ENCODE data around the gene LYSMD3. TPM values are rescaled to one million over a fixed set of nuclear protein-coding genes. Genes with fewer than 3 reads are reported as not detected.

LYSMD3 gene
- total and polyA plus RNA-seq, 4 donors: 11.5 to 26.8 (median 13.9) TPM

DNA sequence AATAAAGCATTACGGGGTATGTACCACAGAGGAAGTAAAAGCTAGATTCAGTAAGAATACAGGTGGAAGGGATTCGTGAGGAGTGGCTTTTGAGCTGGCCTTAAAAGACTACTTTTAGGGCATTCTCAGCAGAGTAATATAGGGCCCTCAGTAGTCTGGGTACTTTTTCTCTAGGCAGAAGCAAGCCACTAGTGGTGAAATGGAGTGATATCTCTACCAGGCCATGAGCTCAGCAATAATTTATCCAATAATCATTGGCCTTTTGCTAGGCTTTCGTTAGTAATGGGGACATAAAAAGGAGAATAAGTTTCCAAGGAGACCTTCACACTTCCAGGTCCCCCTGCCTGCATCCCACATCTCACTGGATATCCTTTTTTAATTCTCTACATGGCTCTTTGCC, 53.0 kb downstream of the LYSMD3 start:
- Histone ChIP-seq H3K27me3 (ENCODE audit: control insufficient read depth, insufficient read depth, low read length) (no peaks in the 10 kb centered on the region), H3K27ac (ENCODE audit: low read depth, low read length) (no peak overlapping the region), H3K9me3 (ENCODE audit: control insufficient read depth, insufficient read depth, low read length) (no peaks in the 10 kb centered on the region), H3K4me3 (ENCODE audit: low read depth, low read length) (no peak overlapping the region), H3K36me3 (ENCODE audit: control insufficient read depth, insufficient read depth, low read length) (no peaks in the 10 kb centered on the region), H3K4me1 (ENCODE audit: control insufficient read depth, insufficient read depth, low read length) (peaks cover 15% of the 10 kb centered on the region)
- no peak for DNase-seq (ENCODE audit: low read depth in 4 of 6, low spot score in 6 of 6)
- 100% methylated on average over 2 of the region's 3 CpGs for WGBS (ENCODE audit: insufficient coverage)

DNA sequence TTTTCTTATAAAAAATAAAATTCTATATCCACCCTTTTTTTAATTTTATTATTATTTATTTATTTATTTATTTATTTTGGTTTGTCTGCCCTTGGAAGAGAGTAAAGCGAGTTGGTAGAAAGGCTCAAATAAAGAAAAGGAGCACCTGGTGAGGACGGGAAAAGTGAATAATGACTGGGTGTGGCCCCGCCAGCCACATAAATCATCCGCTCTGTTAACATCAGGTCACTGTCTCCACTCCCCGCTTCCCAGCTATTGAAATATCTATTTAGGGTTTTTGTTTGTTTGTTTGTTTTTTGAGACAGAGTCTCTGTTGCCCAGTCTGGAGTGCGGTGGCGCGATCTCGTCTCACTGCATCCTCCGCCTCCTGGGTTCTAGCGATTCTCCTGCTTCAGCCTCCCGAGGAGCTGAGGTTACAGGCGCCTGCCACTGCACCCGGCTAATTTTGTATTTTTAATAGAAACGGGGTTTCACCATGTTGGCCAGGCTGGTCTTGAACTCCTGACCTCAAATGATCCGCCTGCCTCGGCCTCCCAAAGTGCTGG, 53.9 kb downstream of the LYSMD3 start:
- WGBS (ENCODE audit: insufficient coverage): 38% methylated on average over 7 of the region's 17 CpGs
- no peaks in the 10 kb centered on the region for H3K27me3 ChIP-seq (ENCODE audit: control insufficient read depth, insufficient read depth, low read length)
- no peak overlapping the region for H3K27ac ChIP-seq (ENCODE audit: low read depth, low read length)
- H3K9me3 ChIP-seq (ENCODE audit: control insufficient read depth, insufficient read depth, low read length): no peaks in the 10 kb centered on the region
- H3K4me3 ChIP-seq (ENCODE audit: low read depth, low read length): peak overlapping the region; percentile 97
- peaks cover 15% of the 10 kb centered on the region for H3K4me1 ChIP-seq (ENCODE audit: control insufficient read depth, insufficient read depth, low read length)
- DNase-seq (ENCODE audit: low read depth in 4 of 6, low spot score in 6 of 6): peak in 1 of 6 donors; percentile 2
- peaks cover 2% of the 10 kb centered on the region for H3K36me3 ChIP-seq (ENCODE audit: control insufficient read depth, insufficient read depth, low read length)

DNA sequence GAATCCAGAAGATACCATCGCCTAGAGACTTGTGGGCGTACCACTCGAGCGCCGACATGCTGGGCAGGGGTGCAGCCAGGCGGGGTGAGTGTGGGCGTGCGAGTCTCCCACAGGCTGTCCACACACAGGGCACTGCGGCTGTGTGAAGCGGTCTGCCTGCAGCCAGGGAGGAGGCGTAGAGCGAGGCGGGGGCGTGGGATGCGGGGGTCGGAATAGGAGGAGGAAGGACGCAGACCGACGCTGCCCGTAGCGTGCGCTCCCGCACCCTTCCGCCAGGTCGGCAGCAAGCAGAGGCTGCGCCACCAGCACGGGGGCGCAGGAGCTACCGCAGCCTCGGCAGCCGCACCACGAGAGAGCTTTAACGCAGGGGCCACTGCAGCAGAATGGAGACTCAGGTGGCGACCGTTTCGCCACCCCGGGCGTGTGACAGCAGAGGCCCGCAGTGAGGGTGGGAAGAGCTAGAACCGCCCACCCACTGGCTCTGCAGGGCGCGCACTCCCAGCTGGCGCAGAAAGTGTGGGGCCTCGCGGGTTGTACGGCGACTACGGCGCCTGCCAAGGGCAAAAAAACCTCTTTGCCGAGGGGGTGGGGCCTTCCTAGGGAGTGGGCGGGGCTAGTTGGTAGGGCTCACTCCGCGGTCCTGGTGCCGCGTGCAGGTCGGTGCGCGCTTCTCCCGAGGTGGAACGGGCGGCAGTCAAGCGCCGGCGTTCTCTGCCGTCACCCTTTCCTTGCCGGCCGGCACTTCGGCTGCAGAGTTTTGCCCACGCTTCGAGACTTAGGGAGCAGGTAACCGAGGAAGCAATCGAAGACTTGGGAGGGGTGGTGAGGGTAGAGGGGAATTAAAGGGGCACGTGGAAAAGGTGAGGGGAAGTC, 54.9 kb downstream of the LYSMD3 start, which contains the start of the genes MBLAC2 and POLR3G:
Gene MBLAC2 (minus strand): TSS at position 537 of the 873 bp plus-strand sequence. CDS start 479 bp downstream, at position 58.
Gene POLR3G (plus strand): TSS at position 630 of the 873 bp plus-strand sequence. CDS start 10,704 bp downstream, outside the sequence.
- Histone ChIP-seq H3K4me3 (ENCODE audit: low read depth, low read length) (peak within 1 kb of the TSS; percentile 97), H3K4me1 (ENCODE audit: control insufficient read depth, insufficient read depth, low read length) (peaks cover 15% of the 10 kb centered on the region), H3K9me3 (ENCODE audit: control insufficient read depth, insufficient read depth, low read length) (no peaks in the 10 kb centered on the region), H3K27ac (ENCODE audit: low read depth, low read length) (peak within 1 kb of the TSS; percentile 90), H3K36me3 (ENCODE audit: control insufficient read depth, insufficient read depth, low read length) (peaks cover 2% of the 10 kb centered on the region), H3K27me3 (ENCODE audit: control insufficient read depth, insufficient read depth, low read length) (no peaks in the 10 kb centered on the region)
- WGBS (ENCODE audit: insufficient coverage): under 1% methylated on average over 71 of the region's 73 CpGs
- DNase-seq (ENCODE audit: low read depth in 4 of 6, low spot score in 6 of 6): peak; percentile 77 to 98 (median 83)

DNA sequence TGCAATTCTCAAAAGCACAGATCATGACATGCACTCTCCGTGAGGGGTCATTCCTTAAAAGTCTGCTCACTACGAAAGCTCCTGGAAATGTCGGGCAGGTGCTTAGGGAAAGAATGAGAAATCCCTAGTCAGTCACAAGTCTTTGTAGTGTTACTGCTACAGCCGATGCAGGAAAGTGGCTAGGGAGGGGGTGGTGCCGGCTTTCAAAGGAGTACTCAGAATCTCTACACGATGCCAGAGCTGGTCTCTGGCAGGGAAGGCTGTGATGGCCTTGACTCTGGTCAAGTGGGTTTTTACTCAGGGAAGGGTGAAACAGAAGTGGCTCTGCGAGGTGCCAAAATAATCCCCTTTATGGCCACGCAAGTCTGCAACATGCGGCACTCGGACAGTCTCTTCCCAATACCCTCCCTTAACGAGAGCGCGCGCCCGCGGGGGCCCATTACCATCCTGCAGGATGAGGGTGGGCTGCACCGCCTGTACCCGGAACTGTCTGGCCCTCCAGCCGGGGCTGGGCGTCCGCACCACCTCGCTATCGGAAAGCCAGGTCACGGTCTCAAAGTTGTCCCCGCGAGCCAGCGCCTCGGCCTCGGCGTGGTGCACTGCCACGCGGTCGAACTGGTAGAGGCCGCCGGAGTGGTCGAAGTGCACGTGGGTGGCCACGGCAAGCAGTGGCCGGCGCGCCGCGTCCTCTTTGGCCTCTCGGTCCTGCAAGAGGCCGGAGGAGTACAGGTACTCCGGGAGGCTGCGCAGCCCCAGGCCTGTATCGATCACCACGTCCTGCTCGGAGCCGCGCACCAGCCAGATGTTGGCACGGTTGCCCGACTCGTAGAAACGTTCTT, 55.8 kb downstream of the LYSMD3 start:
- DNase-seq (ENCODE audit: low read depth in 4 of 6, low spot score in 6 of 6): peak; percentile 23 to 73 (median 40)
- peak overlapping the region; percentile 97 for H3K4me3 ChIP-seq (ENCODE audit: low read depth, low read length)
- peak overlapping the region; percentile 90 for H3K27ac ChIP-seq (ENCODE audit: low read depth, low read length)
- no peaks in the 10 kb centered on the region for H3K9me3 ChIP-seq (ENCODE audit: control insufficient read depth, insufficient read depth, low read length)
- H3K36me3 ChIP-seq (ENCODE audit: control insufficient read depth, insufficient read depth, low read length): peaks cover 2% of the 10 kb centered on the region
- H3K4me1 ChIP-seq (ENCODE audit: control insufficient read depth, insufficient read depth, low read length): peaks cover 15% of the 10 kb centered on the region
- no peaks in the 10 kb centered on the region for H3K27me3 ChIP-seq (ENCODE audit: control insufficient read depth, insufficient read depth, low read length)
- WGBS (ENCODE audit: insufficient coverage): under 1% methylated on average over 56 of the region's 56 CpGs

DNA sequence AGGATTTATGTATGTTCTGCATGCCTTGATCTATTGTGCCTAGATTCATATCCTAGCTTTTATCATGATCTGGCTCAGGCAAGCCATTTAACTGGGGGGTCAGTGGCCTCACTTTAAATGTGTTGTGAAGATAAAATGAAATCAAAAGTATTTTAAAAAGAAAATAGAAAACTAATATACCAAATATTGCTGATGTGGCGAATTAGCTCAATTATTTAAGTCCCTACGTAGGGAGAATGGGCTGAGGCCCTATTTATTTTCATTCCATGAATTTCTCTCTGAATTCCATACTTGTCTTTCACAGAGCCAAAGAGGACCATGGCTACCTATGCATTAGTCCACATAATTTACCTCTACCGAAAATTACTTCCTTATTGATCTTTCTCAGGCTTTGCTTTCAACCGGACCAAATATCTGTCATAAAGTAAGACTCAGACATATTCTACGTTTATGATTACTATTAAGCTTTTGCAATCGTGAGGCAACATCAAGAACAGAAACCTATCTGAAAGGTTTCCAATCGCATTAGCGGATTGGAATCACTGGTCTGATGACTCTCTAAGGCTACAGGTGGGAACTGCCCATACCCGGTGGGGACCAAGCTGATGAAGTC, 56.5 kb downstream of the LYSMD3 start:
- peak overlapping the region; percentile 97 for H3K4me3 ChIP-seq (ENCODE audit: low read depth, low read length)
- 23% methylated on average over 6 of the region's 9 CpGs for WGBS (ENCODE audit: insufficient coverage)

More for the DNA sequence above, 56.5 kb downstream of the LYSMD3 start:
- DNase-seq (ENCODE audit: low read depth in 4 of 6, low spot score in 6 of 6): peak in 1 of 6 donors; percentile 1
- H3K4me1 ChIP-seq (ENCODE audit: control insufficient read depth, insufficient read depth, low read length): peaks cover 15% of the 10 kb centered on the region
- H3K27me3 ChIP-seq (ENCODE audit: control insufficient read depth, insufficient read depth, low read length): no peaks in the 10 kb centered on the region
- no peak overlapping the region for H3K27ac ChIP-seq (ENCODE audit: low read depth, low read length)
- no peaks in the 10 kb centered on the region for H3K9me3 ChIP-seq (ENCODE audit: control insufficient read depth, insufficient read depth, low read length)
- H3K36me3 ChIP-seq (ENCODE audit: control insufficient read depth, insufficient read depth, low read length): peaks cover 2% of the 10 kb centered on the region

Other genes with a start within 250 kb of the LYSMD3 start
- 10 to 100 TPM; 21.2 to 61.1 TPM for gene CETN3, start 119.8 kb downstream of the LYSMD3 start, total RNA-seq
- gene CETN3, start 119.8 kb downstream of the LYSMD3 start, polyA plus RNA-seq (ENCODE audit: insufficient read length in 2 of 2): 10 to 100 TPM; 35.7 to 40.6 TPM
- 10 to 100 TPM in 1 of 2 donors, 1 to 10 TPM in 1; 7.4 to 33.9 TPM for gene MBLAC2, start 54.8 kb downstream of the LYSMD3 start, total RNA-seq
- gene MBLAC2, start 54.8 kb downstream of the LYSMD3 start, polyA plus RNA-seq (ENCODE audit: insufficient read length in 2 of 2): 10 to 100 TPM; 17.4 to 23.3 TPM
- 1 to 10 TPM; 3.0 to 6.1 TPM for gene POLR3G, start 54.7 kb downstream of the LYSMD3 start, total RNA-seq
- gene POLR3G, start 54.7 kb downstream of the LYSMD3 start, polyA plus RNA-seq (ENCODE audit: insufficient read length in 2 of 2): 1 to 10 TPM; 4.0 to 4.3 TPM
- 100 to 1,000 TPM; 114 to 180 TPM for gene ADGRV1, start 29.2 kb upstream of the LYSMD3 start, total RNA-seq
- gene ADGRV1, start 29.2 kb upstream of the LYSMD3 start, polyA plus RNA-seq (ENCODE audit: insufficient read length in 2 of 2): 100 to 1,000 TPM in 1 of 2 donors, 10 to 100 TPM in 1; 72.0 to 101 TPM

Measured in spinal cord (tissue), 10 donors.